ENCODE data around the gene CSTF3. TPM values are rescaled to one million over a fixed set of nuclear protein-coding genes. Genes with fewer than 3 reads are reported as not detected.
"Not testable (repeated sequence)": the region's sequence is repeated elsewhere in the genome, so short reads cannot be mapped to it uniquely, and the experiment has no call there.

The CSTF3 gene
- total RNA-seq, 2 experiments from 2014 or later, result 26.5 to 30.2 TPM

- H3K27me3 Mint-ChIP-seq, result no peaks in the 10 kb centered on the region
- CTCF ChIA-PET, result interaction anchor here (1.2 kb wide), 1 partner anchor 11 kb away, joined by 3 read pairs; no protein-coding TSS in a partner anchor
- H3K36me3 Mint-ChIP-seq (ENCODE audit: low read depth), result peaks cover 45% of the 10 kb centered on the region
- H3K4me3 Mint-ChIP-seq, result no peak overlapping the region
- H3K9me3 Mint-ChIP-seq, result no peaks in the 10 kb centered on the region
- H3K4me1 Mint-ChIP-seq, result peaks cover 53% of the 10 kb centered on the region
- DNase-seq, result no peak
- POLR2A ChIA-PET, result no interaction called here
- H3K27ac Mint-ChIP-seq, result no peak overlapping the region
These were observed 3.9 kb downstream of the CSTF3 start for GRCh38 chr11:33157103-33158027.

- Mint-ChIP-seq H3K4me3 (no peak overlapping the region), H3K27ac (no peak overlapping the region), H3K4me1 (peaks cover 22% of the 10 kb centered on the region), H3K9me3 (no peaks in the 10 kb centered on the region), H3K36me3 (ENCODE audit: low read depth) (peaks cover 34% of the 10 kb centered on the region), H3K27me3 (no peaks in the 10 kb centered on the region)
- no peak for DNase-seq
- POLR2A ChIA-PET, result no interaction called here
- CTCF ChIA-PET, result no interaction called here
These were observed 9.9 kb downstream of the CSTF3 start for GRCh38 chr11:33151399-33151798.

- Mint-ChIP-seq H3K4me1 (peaks cover 6% of the 10 kb centered on the region), H3K27me3 (no peaks in the 10 kb centered on the region), H3K9me3 (no peaks in the 10 kb centered on the region), H3K27ac (no peak overlapping the region), H3K4me3 (no peak overlapping the region), H3K36me3 (ENCODE audit: low read depth) (peaks cover 15% of the 10 kb centered on the region)
- CTCF ChIA-PET, result interaction anchor here (1.4 kb wide), 1 partner anchor 82 kb away, joined by 3 read pairs; no protein-coding TSS in a partner anchor
- POLR2A ChIA-PET, result no interaction called here
- no peak for DNase-seq
These were observed 13.7 kb downstream of the CSTF3 start for GRCh38 chr11:33147559-33147958.

GRCh38 chr11:33135768-33136443 is 25.4 kb downstream of the CSTF3 start:
- Mint-ChIP-seq H3K36me3 (ENCODE audit: low read depth) (peaks cover 31% of the 10 kb centered on the region), H3K4me3 (no peak overlapping the region), H3K27ac (no peak overlapping the region), H3K27me3 (no peaks in the 10 kb centered on the region), H3K4me1 (peaks cover 15% of the 10 kb centered on the region), H3K9me3 (no peaks in the 10 kb centered on the region)
- DNase-seq, result no peak
- POLR2A ChIA-PET, result interaction anchor here (1.7 kb wide), 1 partner anchor 26 kb away, joined by 6 read pairs; the partner anchor contains the start of gene CSTF3
- CTCF ChIA-PET, result interaction anchor here (0.7 kb wide), 1 partner anchor 30 kb away, joined by 3 read pairs; no protein-coding TSS in a partner anchor

GRCh38 chr11:33135216-33135615 is 26.1 kb downstream of the CSTF3 start:
- POLR2A ChIA-PET, result interaction anchor here (1.7 kb wide), 1 partner anchor 26 kb away, joined by 6 read pairs; the partner anchor contains the start of gene CSTF3
- Mint-ChIP-seq H3K27ac (no peak overlapping the region), H3K27me3 (no peaks in the 10 kb centered on the region), H3K4me3 (no peak overlapping the region), H3K4me1 (peaks cover 15% of the 10 kb centered on the region), H3K9me3 (no peaks in the 10 kb centered on the region), H3K36me3 (ENCODE audit: low read depth) (peaks cover 28% of the 10 kb centered on the region)
- DNase-seq, result no peak
- CTCF ChIA-PET, result interaction anchor here (0.7 kb wide), 1 partner anchor 30 kb away, joined by 3 read pairs; no protein-coding TSS in a partner anchor

GRCh38 chr11:33134276-33134675 is 27.0 kb downstream of the CSTF3 start:
- CTCF ChIA-PET, result no interaction called here
- DNase-seq, result no peak
- H3K4me1 Mint-ChIP-seq, result peaks cover 15% of the 10 kb centered on the region

GRCh38 chr11:33133761-33134160 is 27.5 kb downstream of the CSTF3 start:
- ChIA-PET POLR2A (no interaction called here), CTCF (no interaction called here)
- Mint-ChIP-seq H3K4me1 (peaks cover 16% of the 10 kb centered on the region), H3K27ac (no peak overlapping the region), H3K4me3 (no peak overlapping the region), H3K9me3 (no peaks in the 10 kb centered on the region), H3K36me3 (ENCODE audit: low read depth) (peaks cover 24% of the 10 kb centered on the region), H3K27me3 (no peaks in the 10 kb centered on the region)
- no peak for DNase-seq

More at GRCh38 chr11:33134276-33134675, 27.0 kb downstream of the CSTF3 start:
- H3K9me3 Mint-ChIP-seq, result no peaks in the 10 kb centered on the region
- no peaks in the 10 kb centered on the region for H3K27me3 Mint-ChIP-seq
- no peak overlapping the region for H3K27ac Mint-ChIP-seq
- POLR2A ChIA-PET, result interaction anchor here (1.7 kb wide), 1 partner anchor 27 kb away, joined by 6 read pairs; the partner anchor contains the start of gene CSTF3
- H3K36me3 Mint-ChIP-seq (ENCODE audit: low read depth), result peaks cover 22% of the 10 kb centered on the region
- no peak overlapping the region for H3K4me3 Mint-ChIP-seq

- H3K9me3 Mint-ChIP-seq, result no peaks in the 10 kb centered on the region
- H3K36me3 Mint-ChIP-seq (ENCODE audit: low read depth), result peaks cover 19% of the 10 kb centered on the region
- CTCF ChIA-PET, result no interaction called here
- DNase-seq, result no peak
- H3K4me1 Mint-ChIP-seq, result peaks cover 19% of the 10 kb centered on the region
- POLR2A ChIA-PET, result no interaction called here
- no peak overlapping the region for H3K27ac Mint-ChIP-seq
- no peaks in the 10 kb centered on the region for H3K27me3 Mint-ChIP-seq
- H3K4me3 Mint-ChIP-seq, result no peak overlapping the region
These were observed 28.8 kb downstream of the CSTF3 start for GRCh38 chr11:33132510-33132909.

GRCh38 chr11:33128739-33129138 is 32.5 kb downstream of the CSTF3 start:
- Mint-ChIP-seq H3K27ac (no peak overlapping the region), H3K4me1 (peaks cover 11% of the 10 kb centered on the region), H3K27me3 (no peaks in the 10 kb centered on the region), H3K4me3 (no peak overlapping the region), H3K36me3 (ENCODE audit: low read depth) (peaks cover 15% of the 10 kb centered on the region), H3K9me3 (no peaks in the 10 kb centered on the region)
- ChIA-PET POLR2A (interaction anchor here (0.9 kb wide), 1 partner anchor 33 kb away, joined by 3 read pairs; no protein-coding TSS in a partner anchor), CTCF (interaction anchor here (1.3 kb wide), 1 partner anchor 33 kb away, joined by 3 read pairs; the partner anchor contains the start of gene CSTF3)
- DNase-seq, result no peak

GRCh38 chr11:33125611-33126010 is 35.7 kb downstream of the CSTF3 start:
- no peak overlapping the region for H3K27ac Mint-ChIP-seq
- no peaks in the 10 kb centered on the region for H3K9me3 Mint-ChIP-seq
- peaks cover 9% of the 10 kb centered on the region for H3K36me3 Mint-ChIP-seq (ENCODE audit: low read depth)
- DNase-seq, result no peak
- ChIA-PET CTCF (interaction anchor here (2.0 kb wide), 1 partner anchor 36 kb away, joined by 5 read pairs; the partner anchor contains the start of gene CSTF3), POLR2A (no interaction called here)
- H3K4me3 Mint-ChIP-seq, result no peak overlapping the region
- H3K4me1 Mint-ChIP-seq, result peaks cover 8% of the 10 kb centered on the region
- no peaks in the 10 kb centered on the region for H3K27me3 Mint-ChIP-seq

GRCh38 chr11:33125025-33125424 is 36.3 kb downstream of the CSTF3 start:
- DNase-seq, result no peak
- Mint-ChIP-seq H3K27ac (no peak overlapping the region), H3K4me3 (no peak overlapping the region), H3K9me3 (no peaks in the 10 kb centered on the region), H3K36me3 (ENCODE audit: low read depth) (peaks cover 9% of the 10 kb centered on the region), H3K4me1 (peaks cover 8% of the 10 kb centered on the region), H3K27me3 (no peaks in the 10 kb centered on the region)
- ChIA-PET POLR2A (no interaction called here), CTCF (interaction anchor here (2.0 kb wide), 1 partner anchor 37 kb away, joined by 5 read pairs; the partner anchor contains the start of gene CSTF3)

GRCh38 chr11:33122696-33123095 is 38.6 kb downstream of the CSTF3 start:
- H3K36me3 Mint-ChIP-seq (ENCODE audit: low read depth); H3K4me1 Mint-ChIP-seq; H3K4me3 Mint-ChIP-seq; POLR2A ChIA-PET; H3K27me3 Mint-ChIP-seq; DNase-seq; H3K9me3 Mint-ChIP-seq; H3K27ac Mint-ChIP-seq: not testable (repeated sequence)
- CTCF ChIA-PET, result interaction anchor here (1.2 to 1.6 kb wide), 2 partner anchors 17 to 57 kb away, joined by 4 read pairs; no protein-coding TSS in a partner anchor

- Mint-ChIP-seq H3K27me3 (no peaks in the 10 kb centered on the region), H3K27ac (no peak overlapping the region), H3K4me3 (no peak overlapping the region), H3K36me3 (ENCODE audit: low read depth) (no peaks in the 10 kb centered on the region), H3K4me1 (no peaks in the 10 kb centered on the region), H3K9me3 (no peaks in the 10 kb centered on the region)
- ChIA-PET CTCF (no interaction called here), POLR2A (no interaction called here)
- DNase-seq, result no peak
These were observed 44.7 kb downstream of the CSTF3 start for GRCh38 chr11:33116535-33116934.

All from activated CD4-positive, alpha-beta memory T cell treated with anti-CD3 and anti-CD28 coated beads, Interleukin-2, amount 10 ng/mL, durations not matched to agents 7 days and 5 days (primary cell).